Fibroblast of the conjunctiva (primary cell): Measurements from ENCODE around the gene KRTAP9-3.
"Not testable (repeated sequence)": the region's sequence is repeated elsewhere in the genome, so short reads cannot be mapped to it uniquely, and the experiment has no call there.

Experiments used
- DNase-seq: peaks from one replicate; pipeline ENCODE4 v3.0.0-alpha.2; 2010; ENCODE audit warnings: low read depth

KRTAP9-3 gene

GRCh38 chr17:41232399-41233105 is at the start of gene KRTAP9-3:
KRTAP9-3 (plus strand) TSS chr17:41232449; CDS start chr17:41232502, 53 bp downstream.
- not testable (repeated sequence) for DNase-seq

- no peak for DNase-seq
Observed at GRCh38 chr17:41184480-41184961, 47.7 kb upstream of the KRTAP9-3 start, which contains the start of gene KRTAP4-1. KRTAP4-1 (minus strand) TSS chr17:41184911; CDS start chr17:41184854, 57 bp downstream.

GRCh38 chr17:41185001-41185400 is 47.2 kb upstream of the KRTAP9-3 start:
- no peak for DNase-seq

GRCh38 chr17:41186872-41187271 is 45.4 kb upstream of the KRTAP9-3 start:
- no peak for DNase-seq

DNA sequence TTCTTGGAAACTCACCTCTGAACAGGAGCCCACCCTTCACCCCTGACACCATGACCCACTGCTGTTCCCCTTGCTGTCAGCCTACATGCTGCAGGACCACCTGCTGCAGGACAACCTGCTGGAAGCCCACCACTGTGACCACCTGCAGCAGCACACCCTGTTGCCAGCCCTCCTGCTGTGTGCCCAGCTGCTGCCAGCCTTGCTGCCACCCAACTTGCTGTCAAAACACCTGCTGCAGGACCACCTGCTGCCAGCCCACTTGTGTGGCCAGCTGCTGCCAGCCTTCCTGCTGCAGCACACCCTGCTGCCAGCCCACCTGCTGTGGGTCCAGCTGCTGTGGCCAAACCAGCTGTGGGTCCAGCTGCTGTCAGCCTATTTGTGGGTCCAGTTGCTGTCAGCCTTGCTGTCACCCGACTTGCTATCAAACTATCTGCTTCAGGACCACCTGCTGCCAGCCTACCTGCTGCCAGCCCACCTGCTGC is 42.4 kb upstream of the KRTAP9-3 start, which contains the start of gene KRTAP9-1:
Gene KRTAP9-1 (plus strand): TSS at position 51 of the 482 bp plus-strand sequence. CDS start 0 bp downstream, at position 51.
- not testable (repeated sequence) for DNase-seq

- DNase-seq = no peak
Observed at GRCh38 chr17:41190328-41190727, 41.9 kb upstream of the KRTAP9-3 start.

DNA sequence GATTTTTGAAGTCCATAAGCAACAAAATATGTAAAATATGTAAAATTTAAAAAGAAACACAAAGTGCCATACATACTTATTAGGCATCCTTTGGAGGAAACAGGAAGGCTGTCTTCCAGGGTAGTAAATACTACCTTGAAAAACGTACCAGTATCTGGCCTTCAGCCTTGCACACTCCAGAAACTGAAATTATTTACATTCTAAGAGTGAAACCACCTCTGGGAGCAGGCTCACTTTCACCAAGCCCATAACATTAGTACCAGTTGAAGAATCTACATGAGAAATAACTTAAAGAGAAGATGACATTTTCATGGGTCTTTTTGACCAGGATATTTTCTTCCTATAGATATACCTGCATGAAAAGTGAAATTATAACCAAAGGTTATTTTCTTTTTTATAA is 36.2 kb upstream of the KRTAP9-3 start:
- no peak for DNase-seq

DNA sequence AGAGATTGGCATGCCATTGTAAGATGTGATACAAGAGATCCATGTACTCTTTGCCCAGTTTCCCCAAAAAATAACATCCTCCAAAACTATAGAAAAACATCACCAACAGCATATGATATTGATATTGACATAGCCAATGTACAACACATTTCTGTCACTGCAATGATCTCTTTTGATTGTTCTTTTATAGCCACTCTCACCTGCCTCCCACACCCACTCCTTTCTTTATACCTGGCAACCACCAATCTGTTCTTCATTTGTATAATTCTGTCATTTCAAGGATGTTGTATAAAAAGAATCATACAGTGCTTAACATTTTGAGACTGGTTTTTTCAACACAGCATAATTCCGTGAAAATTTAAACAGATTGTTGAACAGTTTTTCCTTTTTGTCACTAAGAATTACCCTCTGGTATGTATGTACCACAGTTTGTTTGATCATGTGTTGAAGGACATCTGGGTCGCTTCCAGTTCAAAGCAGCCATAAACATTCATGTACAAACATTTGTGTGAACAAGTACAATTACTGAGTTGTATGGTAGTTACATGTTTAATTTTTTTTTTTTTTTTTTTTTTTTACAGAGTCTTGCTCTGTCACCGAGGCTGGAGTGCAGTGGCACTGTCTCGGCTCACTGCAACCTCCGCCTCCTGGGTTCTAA is 32.7 kb upstream of the KRTAP9-3 start:
- DNase-seq = no peak

- no peak for DNase-seq
Observed at GRCh38 chr17:41211845-41212466, 20.3 kb upstream of the KRTAP9-3 start.

DNA sequence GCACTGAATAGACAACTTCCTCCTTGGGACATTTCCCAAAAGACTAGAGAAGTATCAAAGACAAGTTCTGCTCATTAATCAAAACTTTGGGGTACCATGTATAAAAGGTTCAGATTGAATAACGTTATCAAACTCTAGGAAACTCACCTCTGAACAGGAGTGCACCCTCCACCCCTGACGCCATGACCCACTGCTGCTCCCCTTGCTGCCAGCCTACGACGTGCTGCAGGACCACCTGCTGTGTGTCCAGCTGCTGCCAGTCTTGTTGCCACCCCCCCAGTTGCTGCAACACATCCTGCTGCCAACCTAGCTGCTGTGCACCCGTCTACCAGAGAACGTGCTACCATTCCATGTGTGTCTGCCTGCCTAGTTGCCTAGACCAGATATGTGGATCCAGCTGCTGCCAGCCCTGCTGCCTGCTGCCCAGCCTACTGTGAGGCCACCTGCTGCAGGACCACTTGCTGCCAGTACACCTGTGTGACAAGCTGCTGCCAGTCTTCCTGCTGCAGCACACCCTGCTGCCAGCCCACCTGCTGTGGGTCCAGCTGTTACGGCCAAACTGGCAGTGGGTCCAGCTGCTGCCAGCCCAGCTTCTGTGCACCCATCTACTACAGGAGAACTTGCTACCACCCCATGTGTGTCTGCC is 19.6 kb upstream of the KRTAP9-3 start:
- no peak for DNase-seq

DNA sequence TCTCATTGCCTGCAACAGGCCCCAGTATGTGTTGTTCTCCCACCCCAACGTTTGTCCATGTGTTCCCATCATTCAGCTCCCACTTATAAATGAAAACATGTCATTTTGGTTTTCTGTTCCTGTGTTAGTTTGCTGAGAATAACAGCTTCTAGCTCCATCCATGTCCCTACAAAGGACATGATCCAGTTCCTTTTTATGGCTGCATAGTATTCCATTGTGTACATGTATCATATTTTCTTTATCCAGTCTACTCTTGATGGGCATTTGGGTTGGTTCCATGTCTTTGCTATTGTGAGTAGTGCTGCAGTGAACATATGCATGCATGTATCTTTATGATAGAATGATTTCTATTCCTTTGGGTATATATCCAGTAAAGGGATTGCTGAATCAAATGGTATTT is 16.6 kb upstream of the KRTAP9-3 start:
- DNase-seq = no peak

GRCh38 chr17:41223821-41224220 is 8.4 kb upstream of the KRTAP9-3 start:
- no peak for DNase-seq

DNA sequence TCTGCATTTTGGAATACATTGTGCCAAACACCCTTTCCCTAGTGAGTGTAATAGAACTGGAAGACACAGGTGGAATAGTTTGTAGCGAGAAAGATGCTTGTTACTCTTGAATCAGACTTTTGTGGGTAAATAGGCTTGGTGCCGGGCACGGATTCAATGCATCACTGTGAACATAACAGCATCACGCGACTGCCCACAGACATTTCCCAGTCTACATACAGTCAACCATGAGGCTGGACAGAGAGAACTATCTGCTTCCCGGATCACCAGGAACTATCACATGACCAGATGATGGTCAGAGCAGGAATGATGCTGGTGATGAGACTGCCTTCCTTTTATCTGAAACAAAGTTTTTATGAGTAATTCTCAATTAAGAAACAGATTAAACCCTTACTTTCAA is 6.2 kb upstream of the KRTAP9-3 start:
- DNase-seq = no peak

DNA sequence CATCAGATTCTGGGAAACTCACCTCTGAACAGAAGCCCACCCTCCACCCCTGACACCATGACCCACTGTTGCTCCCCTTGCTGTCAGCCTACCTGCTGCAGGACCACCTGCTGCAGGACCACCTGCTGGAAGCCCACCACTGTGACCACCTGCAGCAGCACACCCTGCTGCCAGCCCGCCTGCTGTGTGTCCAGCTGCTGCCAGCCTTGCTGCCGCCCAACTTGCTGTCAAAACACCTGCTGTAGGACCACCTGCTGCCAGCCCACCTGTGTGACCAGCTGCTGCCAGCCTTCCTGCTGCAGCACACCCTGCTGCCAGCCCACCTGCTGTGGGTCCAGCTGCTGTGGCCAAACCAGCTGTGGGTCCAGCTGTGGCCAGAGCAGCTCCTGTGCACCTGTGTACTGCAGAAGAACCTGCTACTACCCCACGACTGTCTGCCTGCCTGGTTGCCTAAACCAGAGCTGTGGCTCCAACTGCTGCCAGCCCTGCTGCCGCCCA is 5.6 kb upstream of the KRTAP9-3 start, which contains the start of gene KRTAP9-2:
Gene KRTAP9-2 (plus strand): TSS at position 51 of the 498 bp plus-strand sequence. CDS start 7 bp downstream, at position 58.
- not testable (repeated sequence) for DNase-seq

DNA sequence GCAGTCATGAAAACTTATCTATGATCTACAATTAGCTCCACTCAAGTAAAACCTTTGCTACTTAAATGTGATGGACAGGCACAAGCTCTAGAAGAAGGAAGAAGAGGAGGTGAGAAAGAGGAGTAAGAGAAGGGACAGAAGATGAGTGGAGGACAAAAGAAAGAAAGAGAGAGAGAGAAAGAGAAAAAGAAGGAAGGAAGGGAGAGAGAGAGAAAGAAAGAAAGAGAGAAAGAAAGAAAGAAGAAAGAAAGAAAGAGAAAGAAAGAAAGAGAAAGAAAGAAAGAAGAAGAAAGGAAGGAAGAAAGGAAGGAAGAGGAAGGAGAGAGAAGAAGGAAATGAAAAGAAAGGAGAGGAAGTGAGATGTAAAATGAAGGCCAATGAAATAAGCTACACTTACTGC is 2.2 kb upstream of the KRTAP9-3 start:
- DNase-seq = no peak

- DNase-seq = no peak
Observed at GRCh38 chr17:41231731-41232130, 518 bp upstream of the KRTAP9-3 start.

DNA sequence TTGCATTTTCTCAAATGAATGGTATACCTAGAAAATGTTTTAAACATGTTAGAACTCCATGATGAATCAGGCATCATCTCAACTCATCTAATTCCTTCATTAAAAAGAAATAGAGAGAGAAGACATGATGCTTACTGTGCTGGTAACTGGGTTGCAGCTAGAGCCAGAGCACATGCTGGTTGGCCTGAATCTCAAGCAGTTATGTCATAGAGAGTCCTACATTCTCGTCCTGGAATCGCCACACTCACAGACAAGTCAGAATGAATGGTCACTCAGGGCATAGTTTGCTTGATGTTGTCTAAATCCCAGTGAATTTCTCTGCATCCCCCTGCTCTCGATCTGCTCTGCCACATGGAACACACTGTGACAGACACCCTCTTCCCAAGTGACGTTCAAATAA is 4.9 kb downstream of the KRTAP9-3 start:
- DNase-seq = not testable (repeated sequence)

DNA sequence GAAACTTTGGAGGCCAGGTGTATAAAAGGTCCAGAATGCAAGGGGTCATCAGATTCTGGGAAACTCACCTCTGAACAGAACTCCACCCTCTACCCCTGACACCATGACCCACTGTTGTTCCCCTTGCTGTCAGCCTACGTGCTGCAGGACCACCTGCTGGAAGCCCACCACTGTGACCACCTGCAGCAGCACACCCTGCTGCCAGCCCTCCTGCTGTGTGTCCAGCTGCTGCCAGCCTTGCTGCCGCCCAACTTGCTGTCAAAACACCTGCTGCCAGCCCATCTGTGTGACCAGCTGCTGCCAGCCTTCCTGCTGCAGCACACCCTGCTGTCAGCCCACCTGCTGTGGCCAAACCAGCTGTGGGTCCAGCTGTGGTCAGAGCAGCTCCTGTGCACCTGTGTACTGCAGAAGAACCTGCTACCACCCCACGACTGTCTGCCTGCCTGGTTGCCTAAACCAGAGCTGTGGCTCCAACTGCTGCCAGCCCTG is 5.7 kb downstream of the KRTAP9-3 start, which contains the start of gene KRTAP9-8:
Gene KRTAP9-8 (plus strand): TSS at position 51 of the 489 bp plus-strand sequence. CDS start 53 bp downstream, at position 104.
- not testable (repeated sequence) for DNase-seq

GRCh38 chr17:41246995-41247787 is 14.9 kb downstream of the KRTAP9-3 start:
- not testable (repeated sequence) for DNase-seq

DNA sequence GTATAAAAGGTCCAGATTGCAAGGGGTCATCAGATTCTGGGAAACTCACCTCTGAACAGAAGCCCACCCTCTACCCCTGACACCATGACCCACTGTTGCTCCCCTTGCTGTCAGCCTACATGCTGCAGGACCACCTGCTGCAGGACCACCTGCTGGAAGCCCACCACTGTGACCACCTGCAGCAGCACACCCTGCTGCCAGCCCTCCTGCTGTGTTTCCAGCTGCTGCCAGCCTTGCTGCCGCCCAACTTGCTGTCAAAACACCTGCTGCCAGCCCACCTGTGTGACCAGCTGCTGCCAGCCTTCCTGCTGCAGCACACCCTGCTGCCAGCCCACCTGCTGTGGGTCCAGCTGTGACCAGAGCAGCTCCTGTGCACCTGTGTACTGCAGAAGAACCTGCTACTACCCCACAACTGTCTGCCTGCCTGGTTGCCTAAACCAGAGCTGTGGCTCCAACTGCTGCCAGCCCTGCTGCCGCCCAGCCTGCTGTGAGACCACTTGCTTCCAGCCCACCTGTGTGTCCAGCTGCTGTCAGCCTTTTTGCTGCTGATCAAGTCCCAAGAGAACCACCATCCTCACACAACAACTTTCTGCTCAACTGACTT is 17.5 kb downstream of the KRTAP9-3 start, which contains the start of gene KRTAP9-4:
Gene KRTAP9-4 (plus strand): TSS at position 51 of the 604 bp plus-strand sequence. CDS start 34 bp downstream, at position 85.
- not testable (repeated sequence) for DNase-seq
